Osteoblast (primary cell): ENCODE data around the gene ZNF518B. TPM values are rescaled to one million over a fixed set of nuclear protein-coding genes. Genes with fewer than 3 reads are reported as not detected.

ENCODE experiments used
- DNase-seq: peaks from one replicate; pipeline ENCODE4 v3.0.0; 2011; ENCODE audit warnings: low spot score, mixed read lengths; ENCODE audit not compliant: insufficient read length; ENCODE audit errors: missing footprints
- H2AFZ ChIP-seq: 2 replicates; pipeline ENCODE4 v1.6.0; 2011; ENCODE audit warnings: mild to moderate bottlenecking, low read length
- H3K27ac ChIP-seq: 2 replicates; pipeline ENCODE4 v1.5.1; 2011; ENCODE audit warnings: mild to moderate bottlenecking, low read depth, low read length, moderate library complexity
- H3K27me3 ChIP-seq: 2 replicates; pipeline ENCODE4 v1.6.0; 2012; ENCODE audit warnings: mild to moderate bottlenecking, control low read depth, inconsistent platforms, low read length, moderate library complexity; ENCODE audit not compliant: insufficient read depth
- H3K36me3 ChIP-seq: 2 replicates; pipeline ENCODE4 v1.5.1; 2011; ENCODE audit warnings: mild to moderate bottlenecking, low read length, control low read depth, moderate library complexity; ENCODE audit not compliant: insufficient read depth
- H3K4me1 ChIP-seq: 2 replicates; pipeline ENCODE4 v1.5.1; 2011; ENCODE audit warnings: mild to moderate bottlenecking, low read length, control low read depth, moderate library complexity; ENCODE audit not compliant: insufficient read depth
- H3K4me2 ChIP-seq: 2 replicates; pipeline ENCODE4 v1.6.0; 2011; ENCODE audit warnings: mild to moderate bottlenecking, low read length; ENCODE audit not compliant: insufficient read depth
- H3K4me3 ChIP-seq: fragments of 200-600 bp; sonication (generic); 3 replicates; pipeline ENCODE4 v1.5.1; 2012; ENCODE audit warnings: mild to moderate bottlenecking, low read length, inconsistent platforms; ENCODE audit not compliant: insufficient read depth
- H3K79me2 ChIP-seq: 2 replicates; pipeline ENCODE4 v1.6.0; 2012; ENCODE audit warnings: mild to moderate bottlenecking, low read length, control low read depth, inconsistent platforms; ENCODE audit not compliant: insufficient read depth
- H3K9me3 ChIP-seq: 2 replicates; pipeline ENCODE4 v1.5.1; 2011; ENCODE audit warnings: low read depth, low read length, control low read depth
- H4K20me1 ChIP-seq: 2 replicates; pipeline ENCODE4 v1.6.0; 2012; ENCODE audit warnings: mild to moderate bottlenecking, low read length, control low read depth; ENCODE audit not compliant: insufficient read depth
- total RNA-seq: library from RNA; depleted of rRNA; stranded (reverse); fragments of >200 nt; gene quantifications from 2 replicates; pipeline ENCODE4 v1.2.3, GENCODE V29; 2012
- TF ChIP-seq, protein P1 (sequence below): IDR thresholded peaks from 2 replicates; pipeline ENCODE4 v1.5.1; 2011; ENCODE audit warnings: mild to moderate bottlenecking, low read depth, low read length, moderate library complexity; ENCODE audit errors: extremely low read depth

ZNF518B gene
- total RNA-seq, 1 donor, result 25.3 TPM

GRCh38 chr4:10459305-10459704 is 2.1 kb upstream of the ZNF518B start:
- Histone ChIP-seq H3K27me3 (peaks cover 20% of the 10 kb centered on the region), H3K36me3 (peaks cover 6% of the 10 kb centered on the region), H3K4me1 (no peaks in the 10 kb centered on the region), H3K27ac (no peak overlapping the region), H3K79me2 (peaks cover 20% of the 10 kb centered on the region), H3K4me2 (no peak overlapping the region), H3K4me3 (no peak overlapping the region), H2AFZ (no peak overlapping the region), H3K9me3 (peaks cover 5% of the 10 kb centered on the region), H4K20me1 (no peaks in the 10 kb centered on the region)
- DNase-seq, result peak; percentile 25
- TF ChIP-seq, protein P1, sequence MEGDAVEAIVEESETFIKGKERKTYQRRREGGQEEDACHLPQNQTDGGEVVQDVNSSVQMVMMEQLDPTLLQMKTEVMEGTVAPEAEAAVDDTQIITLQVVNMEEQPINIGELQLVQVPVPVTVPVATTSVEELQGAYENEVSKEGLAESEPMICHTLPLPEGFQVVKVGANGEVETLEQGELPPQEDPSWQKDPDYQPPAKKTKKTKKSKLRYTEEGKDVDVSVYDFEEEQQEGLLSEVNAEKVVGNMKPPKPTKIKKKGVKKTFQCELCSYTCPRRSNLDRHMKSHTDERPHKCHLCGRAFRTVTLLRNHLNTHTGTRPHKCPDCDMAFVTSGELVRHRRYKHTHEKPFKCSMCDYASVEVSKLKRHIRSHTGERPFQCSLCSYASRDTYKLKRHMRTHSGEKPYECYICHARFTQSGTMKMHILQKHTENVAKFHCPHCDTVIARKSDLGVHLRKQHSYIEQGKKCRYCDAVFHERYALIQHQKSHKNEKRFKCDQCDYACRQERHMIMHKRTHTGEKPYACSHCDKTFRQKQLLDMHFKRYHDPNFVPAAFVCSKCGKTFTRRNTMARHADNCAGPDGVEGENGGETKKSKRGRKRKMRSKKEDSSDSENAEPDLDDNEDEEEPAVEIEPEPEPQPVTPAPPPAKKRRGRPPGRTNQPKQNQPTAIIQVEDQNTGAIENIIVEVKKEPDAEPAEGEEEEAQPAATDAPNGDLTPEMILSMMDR, result no peak

DNA sequence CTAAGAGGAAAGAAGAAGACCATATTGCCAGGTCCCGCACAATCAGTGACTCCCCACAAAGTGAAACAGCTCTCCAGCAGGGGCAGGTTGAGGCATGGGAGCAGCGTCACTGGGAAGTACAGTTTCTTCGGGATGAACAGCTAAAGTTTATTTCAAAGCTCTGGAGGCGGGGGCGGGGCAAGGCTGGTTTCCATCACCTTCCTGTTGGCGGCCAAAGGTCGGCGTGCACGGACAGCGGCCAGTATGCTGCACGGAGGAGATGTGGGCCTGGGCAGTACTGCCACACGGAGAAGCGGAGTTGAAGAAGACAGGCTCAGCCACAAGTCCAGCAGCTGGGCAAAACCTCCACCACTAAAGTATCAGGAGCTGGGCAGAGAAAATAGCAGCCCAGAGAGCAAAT is 951 bp upstream of the ZNF518B start:
- no peak for DNase-seq
- H2AFZ ChIP-seq, result no peak overlapping the region
- no peak overlapping the region for H3K4me2 ChIP-seq
- H3K9me3 ChIP-seq, result peaks cover 5% of the 10 kb centered on the region
- TF ChIP-seq, protein P1, result no peak
- peaks cover 19% of the 10 kb centered on the region for H3K27me3 ChIP-seq
- no peak overlapping the region for H3K27ac ChIP-seq
- no peak overlapping the region for H3K4me3 ChIP-seq
- H3K79me2 ChIP-seq, result peaks cover 25% of the 10 kb centered on the region
- no peaks in the 10 kb centered on the region for H4K20me1 ChIP-seq
- no peaks in the 10 kb centered on the region for H3K4me1 ChIP-seq
- H3K36me3 ChIP-seq, result peaks cover 12% of the 10 kb centered on the region

GRCh38 chr4:10456595-10457254 is 501 bp downstream of the ZNF518B start:
- Histone ChIP-seq H3K4me3 (peak overlapping the region; percentile 80), H3K79me2 (peaks cover 34% of the 10 kb centered on the region), H3K4me2 (peak overlapping the region; percentile 86), H3K9me3 (peaks cover 2% of the 10 kb centered on the region), H3K4me1 (no peaks in the 10 kb centered on the region), H4K20me1 (no peaks in the 10 kb centered on the region), H3K27me3 (peaks cover 4% of the 10 kb centered on the region), H3K27ac (peak overlapping the region; percentile 43), H2AFZ (peak overlapping the region; percentile 92), H3K36me3 (peaks cover 18% of the 10 kb centered on the region)
- TF ChIP-seq, protein P1, result no peak
- DNase-seq, result peak; percentile 92

- H3K27ac ChIP-seq, result peak overlapping the region; percentile 43
- TF ChIP-seq, protein P1, result no peak
- peaks cover 2% of the 10 kb centered on the region for H3K9me3 ChIP-seq
- H3K4me2 ChIP-seq, result peak overlapping the region; percentile 86
- H3K4me1 ChIP-seq, result no peaks in the 10 kb centered on the region
- H3K27me3 ChIP-seq, result no peaks in the 10 kb centered on the region
- peak overlapping the region; percentile 92 for H2AFZ ChIP-seq
- H4K20me1 ChIP-seq, result no peaks in the 10 kb centered on the region
- H3K36me3 ChIP-seq, result peaks cover 18% of the 10 kb centered on the region
- peak overlapping the region; percentile 80 for H3K4me3 ChIP-seq
- H3K79me2 ChIP-seq, result peaks cover 35% of the 10 kb centered on the region
- no peak for DNase-seq
Observed at GRCh38 chr4:10456260-10456594, 999 bp downstream of the ZNF518B start.
